A549 (cell line): ENCODE measurements around the gene DACH1.

Source experiments
- CTCF ChIP-seq: fragments of >200 bp; sonication (Bioruptor Twin); formaldehyde crosslinking; IDR thresholded peaks from 3 replicates; pipeline ENCODE4 v1.5.1; 2016
- JUN ChIP-seq, 2 experiments: fragments of >200 bp; sonication (Bioruptor Twin); formaldehyde crosslinking; IDR thresholded peaks; 2 replicates in 1 of 2; 3 replicates in 1 of 2; pipeline ENCODE4 v1.6.1; 2016 to 2017
- POLR2A ChIP-seq: IDR thresholded peaks from 2 replicates; pipeline ENCODE4 v1.6.1; 2012; ENCODE audit warnings: mild to moderate bottlenecking, low read length

- no peak for TF ChIP-seq CTCF
- TF ChIP-seq JUN (IDR thresholded peaks at IDR 0.05), result no peak
- no peak for TF ChIP-seq POLR2A
Observed at GRCh38 chr13:71803066-71803465, 63.9 kb downstream of the DACH1 start.
